GM21423 (cell line): ENCODE results near the gene NAPEPLD.
"Not testable (repeated sequence)": the region's sequence is repeated elsewhere in the genome, so short reads cannot be mapped to it uniquely, and the experiment has no call there.

Experiments
- ATAC-seq: cut with Tn5 transposase; IDR thresholded peaks from one replicate; pipeline ENCODE4 v1.9.1; 2021; ENCODE audit warnings: mild to moderate bottlenecking, moderate library complexity; ENCODE audit not compliant: unreplicated experiment

NAPEPLD gene

GRCh38 chr7:103144754-103145153 is 4.1 kb downstream of the NAPEPLD start:
- not testable (repeated sequence) for ATAC-seq

DNA sequence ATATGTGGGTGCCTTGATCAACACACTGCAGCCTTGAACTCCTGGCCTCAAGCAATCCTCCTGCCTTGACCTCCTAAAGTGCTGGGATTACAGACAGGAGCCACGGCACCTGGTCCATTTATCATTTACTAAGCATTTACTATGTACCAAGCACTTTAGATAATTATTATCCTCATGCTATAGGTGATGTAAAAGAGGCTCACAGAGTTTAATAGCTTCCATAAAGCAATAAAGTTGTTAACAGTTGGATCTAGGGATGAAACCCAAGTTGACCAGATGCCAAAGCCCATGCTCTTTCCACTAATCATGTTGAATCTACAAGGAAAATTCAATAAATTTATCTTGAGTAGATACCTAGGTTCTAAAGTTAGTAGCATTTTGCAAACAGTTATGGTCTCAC is 5.0 kb downstream of the NAPEPLD start:
- ATAC-seq: no peak

- no peak for ATAC-seq
Measured at GRCh38 chr7:103142494-103142893, 6.4 kb downstream of the NAPEPLD start.

GRCh38 chr7:103141753-103142404 is 7.0 kb downstream of the NAPEPLD start:
- ATAC-seq: no peak

DNA sequence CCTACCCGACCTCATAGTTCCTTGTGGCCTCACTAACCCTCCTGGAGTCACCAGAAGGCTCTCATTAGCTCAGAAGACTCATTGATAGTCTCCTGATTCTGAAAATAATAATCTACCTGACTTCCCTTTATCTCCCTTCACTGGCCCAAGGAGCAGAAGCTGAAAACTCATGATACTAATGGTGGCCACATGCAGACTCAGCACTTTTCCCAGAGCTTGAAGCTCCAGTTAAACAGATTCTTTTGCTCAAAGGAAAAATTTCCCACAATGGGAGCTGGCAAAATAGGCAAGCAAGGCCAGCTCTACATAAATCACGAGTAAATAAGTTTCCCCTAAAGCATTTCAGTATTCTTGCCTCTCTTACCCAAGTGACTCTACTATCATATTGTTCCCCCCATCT is 8.2 kb downstream of the NAPEPLD start:
- no peak for ATAC-seq

GRCh38 chr7:103140061-103140460 is 8.8 kb downstream of the NAPEPLD start:
- no peak for ATAC-seq

- no peak for ATAC-seq
Measured at GRCh38 chr7:103134836-103135554, 13.9 kb downstream of the NAPEPLD start.

DNA sequence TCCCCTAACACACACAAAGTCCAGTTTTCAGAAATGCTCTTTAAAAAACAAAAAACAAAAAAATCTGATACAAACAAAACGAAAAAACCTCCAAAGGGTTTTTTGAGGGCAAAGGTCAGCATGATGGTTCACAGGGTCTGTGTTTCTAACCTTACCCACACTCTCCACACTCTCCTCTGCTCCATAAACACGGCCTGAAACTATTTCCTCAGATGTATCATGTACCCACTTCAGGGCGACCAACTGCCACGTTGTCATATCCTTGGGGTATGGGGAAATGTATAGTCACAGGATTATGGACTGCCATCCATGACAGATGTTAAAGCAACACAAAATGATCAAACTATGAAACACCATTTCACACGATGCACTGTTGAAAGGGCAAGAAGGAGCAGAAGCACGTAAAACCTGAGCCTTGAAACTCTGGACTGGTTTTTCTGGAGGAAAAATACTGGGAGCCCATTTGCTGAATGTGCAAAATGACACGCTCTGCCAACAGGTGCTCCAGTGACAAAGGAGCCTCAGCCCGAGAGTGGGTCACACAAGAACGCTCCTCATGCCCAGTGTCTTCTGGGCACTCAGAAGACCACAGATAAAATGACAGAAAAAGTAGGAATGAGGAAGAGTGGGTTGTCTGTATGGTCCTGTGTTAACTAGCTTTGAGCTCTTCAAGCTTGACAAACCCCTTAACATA is 15.8 kb downstream of the NAPEPLD start:
- ATAC-seq: no peak

DNA sequence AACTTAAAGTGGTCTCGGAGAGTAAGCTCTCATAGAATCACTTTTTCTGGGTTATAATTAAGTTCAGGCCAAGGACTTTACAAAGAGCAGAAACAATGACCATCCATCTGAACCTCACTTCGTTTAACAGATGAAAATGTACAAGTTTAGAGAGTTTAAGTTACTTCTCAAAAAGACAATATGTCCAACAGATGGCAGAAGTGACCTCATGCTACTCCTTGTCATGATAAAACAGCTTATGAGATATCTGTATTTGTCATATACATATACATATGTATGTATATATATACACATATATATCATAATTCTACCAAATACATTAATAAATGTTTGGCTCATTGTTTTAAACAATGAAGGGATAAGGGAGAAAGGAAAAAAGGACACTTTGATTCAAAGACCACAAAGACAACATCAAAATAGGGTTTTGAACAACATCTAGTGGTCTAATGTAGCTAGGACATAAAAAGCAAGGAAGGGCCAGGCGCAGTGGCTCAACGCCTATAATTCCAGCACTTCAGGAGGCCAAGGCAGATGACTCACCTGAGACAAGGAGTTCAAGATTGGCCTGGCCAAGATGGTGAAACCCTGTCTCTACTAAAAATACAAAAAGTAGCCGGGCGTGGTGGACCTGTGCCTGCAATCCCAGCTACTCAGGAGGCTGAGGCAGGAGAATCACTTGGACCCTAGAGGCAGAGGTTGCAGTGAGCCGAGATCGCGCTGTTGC is 17.8 kb downstream of the NAPEPLD start:
- ATAC-seq: no peak

GRCh38 chr7:103129702-103130549 is 19.0 kb downstream of the NAPEPLD start:
- ATAC-seq: no peak

DNA sequence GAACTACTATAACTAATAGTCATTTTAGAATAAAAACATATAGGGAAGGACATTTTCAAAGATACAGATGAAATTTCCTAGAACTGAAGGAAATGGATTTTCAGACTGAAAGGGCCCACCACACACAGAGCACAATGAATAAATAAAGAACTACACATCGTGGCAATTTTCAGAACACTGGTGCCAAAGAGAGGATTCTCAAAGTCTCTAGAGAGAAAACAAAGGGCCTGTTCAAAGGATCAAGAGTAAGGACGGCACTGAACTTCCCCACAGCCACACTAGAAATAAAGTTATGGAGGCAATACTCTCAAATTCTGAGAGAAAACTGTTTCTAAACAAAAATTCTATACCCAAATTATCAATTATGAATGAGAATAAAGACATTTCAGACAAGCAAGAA is 21.9 kb downstream of the NAPEPLD start:
- no peak for ATAC-seq

GRCh38 chr7:103124429-103124979 is 24.4 kb downstream of the NAPEPLD start:
- ATAC-seq: no peak

DNA sequence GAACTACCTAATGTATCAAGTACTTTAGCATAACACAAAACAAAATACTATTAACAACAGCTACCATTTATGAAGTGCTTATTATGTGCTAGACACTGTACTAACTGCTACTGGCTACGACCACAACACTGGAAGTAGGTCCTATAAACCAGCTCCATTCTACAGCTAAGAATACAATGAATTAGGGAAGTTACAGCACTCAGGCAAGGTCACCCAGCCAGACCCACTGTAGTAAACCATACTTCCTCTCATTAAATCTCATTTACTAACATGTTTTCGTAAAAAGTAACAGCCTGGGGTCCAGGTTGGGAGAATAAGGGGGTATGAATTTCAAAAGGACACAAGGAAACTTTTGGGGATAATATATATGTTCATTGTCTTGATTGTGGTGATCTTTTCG is 25.4 kb downstream of the NAPEPLD start:
- no peak for ATAC-seq

GRCh38 chr7:103121641-103122040 is 27.3 kb downstream of the NAPEPLD start:
- ATAC-seq: no peak

DNA sequence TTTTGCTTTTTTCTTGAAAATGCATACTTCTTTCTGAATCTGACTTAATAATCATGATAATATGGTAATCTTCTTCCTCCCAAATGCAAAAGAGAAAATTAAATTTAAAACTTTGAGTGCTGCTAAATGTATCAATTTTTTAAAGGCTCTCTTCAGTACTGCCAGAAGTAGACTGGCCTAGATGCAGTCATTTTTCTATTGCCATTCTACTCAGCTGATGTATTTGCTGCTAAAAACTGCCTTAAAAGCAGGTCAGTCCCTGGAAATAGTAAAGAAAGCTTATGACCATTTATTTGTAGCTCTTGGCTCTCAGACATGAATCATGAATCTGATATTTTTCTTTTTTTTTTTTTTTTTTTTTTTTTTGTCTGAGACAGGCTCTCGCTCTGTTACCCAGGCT is 28.5 kb downstream of the NAPEPLD start:
- ATAC-seq: no peak

- ATAC-seq: no peak
Measured at GRCh38 chr7:103119791-103120291, 29.1 kb downstream of the NAPEPLD start.

- no peak for ATAC-seq
Measured at GRCh38 chr7:103117465-103117864, 31.4 kb downstream of the NAPEPLD start.

DNA sequence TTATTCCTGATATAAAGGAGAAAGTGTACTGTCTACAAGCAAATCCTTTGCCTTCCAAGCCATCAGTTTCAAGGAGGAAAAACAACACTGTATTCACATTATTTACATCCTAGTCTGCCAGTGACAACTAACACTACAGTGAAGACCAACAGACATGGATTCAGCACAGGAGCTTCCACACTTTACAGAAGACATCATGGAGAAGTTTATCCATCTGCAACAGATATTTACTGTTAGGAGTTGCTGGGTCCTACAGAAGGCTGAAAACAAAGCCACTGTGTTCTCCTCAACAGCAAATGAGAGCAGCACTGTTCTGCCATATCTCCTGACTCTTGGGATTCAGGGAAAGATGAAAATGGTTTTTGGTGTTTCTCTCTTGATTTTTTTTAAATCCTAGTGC is 31.9 kb downstream of the NAPEPLD start:
- no peak for ATAC-seq

GRCh38 chr7:103116511-103116910 is 32.4 kb downstream of the NAPEPLD start:
- ATAC-seq: no peak

DNA sequence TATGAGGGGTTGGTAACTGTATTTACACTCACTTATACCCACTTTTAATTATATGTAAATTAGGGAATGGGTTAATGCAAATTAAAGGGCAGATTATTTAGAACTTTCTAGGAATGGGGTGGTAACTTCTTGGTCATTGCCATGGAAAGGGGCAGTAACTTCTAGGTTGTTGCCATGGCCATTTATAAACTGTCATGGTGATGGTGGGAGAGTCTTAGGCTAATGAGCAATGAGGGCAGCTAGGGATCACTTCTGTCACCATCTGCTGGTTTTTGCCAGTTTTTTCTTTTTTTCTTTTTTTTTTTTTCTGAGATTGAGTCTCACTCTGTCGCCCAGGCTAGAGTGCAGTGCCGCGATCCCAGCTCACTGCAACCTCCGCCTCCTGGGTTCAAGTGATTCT is 33.1 kb downstream of the NAPEPLD start:
- no peak for ATAC-seq
